KMS-11 (cell line): Measurements from ENCODE around the gene LRP6.

Experiments
- H2AFZ ChIP-seq: fragments of 200-600 bp; sonication (generic); 2 replicates; pipeline ENCODE4 v1.6.1; 2016; ENCODE audit warnings: antibody characterized with exemption, mixed run types, low read depth
- H3K27ac ChIP-seq: fragments of 200-600 bp; sonication (generic); 2 replicates; pipeline ENCODE4 v1.6.1; 2016; ENCODE audit warnings: mild to moderate bottlenecking, mixed run types
- H3K27me3 ChIP-seq: fragments of 200-600 bp; sonication (generic); 2 replicates; pipeline ENCODE4 v1.6.1; 2017; ENCODE audit warnings: mild to moderate bottlenecking, low read depth, mixed run types, moderate library complexity; ENCODE audit not compliant: insufficient read depth
- H3K36me3 ChIP-seq: fragments of 200-600 bp; sonication (generic); 2 replicates; pipeline ENCODE4 v1.6.1; 2017; ENCODE audit warnings: mild to moderate bottlenecking, mixed run types; ENCODE audit not compliant: insufficient read depth
- H3K4me1 ChIP-seq: fragments of 200-600 bp; sonication (generic); 2 replicates; pipeline ENCODE4 v1.6.1; 2016; ENCODE audit warnings: mild to moderate bottlenecking, low read depth, mixed run types; ENCODE audit not compliant: poor library complexity, severe bottlenecking
- H3K4me2 ChIP-seq: fragments of 200-600 bp; sonication (generic); 2 replicates; pipeline ENCODE4 v1.7.0; 2016; ENCODE audit warnings: mild to moderate bottlenecking, mixed run types
- H3K4me3 ChIP-seq: fragments of 200-600 bp; sonication (generic); IDR thresholded peaks from 2 replicates; pipeline ENCODE4 v1.6.1; 2017; ENCODE audit warnings: low read depth, low read length, mixed read lengths; ENCODE audit not compliant: insufficient read depth
- H3K79me2 ChIP-seq: fragments of 200-600 bp; sonication (generic); 2 replicates; pipeline ENCODE4 v1.6.1; 2016; ENCODE audit warnings: low read depth, mixed run types; ENCODE audit not compliant: insufficient read depth
- H3K9ac ChIP-seq: fragments of 200-600 bp; sonication (generic); 2 replicates; pipeline ENCODE4 v1.6.1; 2016; ENCODE audit warnings: mild to moderate bottlenecking, mixed run types
- H4K20me1 ChIP-seq: fragments of 200-600 bp; sonication (generic); 2 replicates; pipeline ENCODE4 v1.6.1; 2016; ENCODE audit warnings: mild to moderate bottlenecking, mixed run types; ENCODE audit not compliant: insufficient read depth
- TF ChIP-seq, protein P1 (sequence below): fragments of 200-600 bp; sonication (generic); conservative IDR thresholded peaks from 2 replicates; pipeline ENCODE4 v1.6.1; 2017; ENCODE audit warnings: low read depth, mild to moderate bottlenecking, antibody characterized with exemption, low read length, moderate library complexity, mixed read lengths

The LRP6 gene

DNA sequence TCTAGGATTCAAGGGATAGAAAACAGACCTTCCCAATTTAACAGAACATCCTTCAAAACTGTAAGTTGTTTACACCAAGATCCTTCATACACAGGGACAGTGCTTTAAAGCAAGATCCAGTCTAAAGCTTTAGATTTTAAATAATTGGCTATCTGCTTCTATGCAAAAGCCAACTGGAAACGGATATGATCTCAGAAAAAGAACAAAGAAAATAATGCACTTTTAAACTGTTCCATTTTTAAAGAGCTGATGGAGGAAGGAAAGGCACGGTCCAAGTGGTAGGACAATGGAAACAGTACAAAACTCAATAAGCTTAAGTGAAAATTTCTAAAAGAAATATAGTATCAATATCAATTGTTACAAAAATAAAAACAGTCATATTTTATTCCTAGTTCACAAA, 27.7 kb downstream of the LRP6 start:
- Histone ChIP-seq H3K4me2 (no peak overlapping the region), H3K4me1 (no peaks in the 10 kb centered on the region), H4K20me1 (no peaks in the 10 kb centered on the region), H3K4me3 (no peak overlapping the region), H3K27me3 (no peaks in the 10 kb centered on the region), H3K9ac (no peak overlapping the region), H3K36me3 (no peaks in the 10 kb centered on the region), H3K79me2 (peaks cover 26% of the 10 kb centered on the region), H3K27ac (no peak overlapping the region), H2AFZ (no peak overlapping the region)
- TF ChIP-seq, protein P1, sequence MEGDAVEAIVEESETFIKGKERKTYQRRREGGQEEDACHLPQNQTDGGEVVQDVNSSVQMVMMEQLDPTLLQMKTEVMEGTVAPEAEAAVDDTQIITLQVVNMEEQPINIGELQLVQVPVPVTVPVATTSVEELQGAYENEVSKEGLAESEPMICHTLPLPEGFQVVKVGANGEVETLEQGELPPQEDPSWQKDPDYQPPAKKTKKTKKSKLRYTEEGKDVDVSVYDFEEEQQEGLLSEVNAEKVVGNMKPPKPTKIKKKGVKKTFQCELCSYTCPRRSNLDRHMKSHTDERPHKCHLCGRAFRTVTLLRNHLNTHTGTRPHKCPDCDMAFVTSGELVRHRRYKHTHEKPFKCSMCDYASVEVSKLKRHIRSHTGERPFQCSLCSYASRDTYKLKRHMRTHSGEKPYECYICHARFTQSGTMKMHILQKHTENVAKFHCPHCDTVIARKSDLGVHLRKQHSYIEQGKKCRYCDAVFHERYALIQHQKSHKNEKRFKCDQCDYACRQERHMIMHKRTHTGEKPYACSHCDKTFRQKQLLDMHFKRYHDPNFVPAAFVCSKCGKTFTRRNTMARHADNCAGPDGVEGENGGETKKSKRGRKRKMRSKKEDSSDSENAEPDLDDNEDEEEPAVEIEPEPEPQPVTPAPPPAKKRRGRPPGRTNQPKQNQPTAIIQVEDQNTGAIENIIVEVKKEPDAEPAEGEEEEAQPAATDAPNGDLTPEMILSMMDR: no peak

DNA sequence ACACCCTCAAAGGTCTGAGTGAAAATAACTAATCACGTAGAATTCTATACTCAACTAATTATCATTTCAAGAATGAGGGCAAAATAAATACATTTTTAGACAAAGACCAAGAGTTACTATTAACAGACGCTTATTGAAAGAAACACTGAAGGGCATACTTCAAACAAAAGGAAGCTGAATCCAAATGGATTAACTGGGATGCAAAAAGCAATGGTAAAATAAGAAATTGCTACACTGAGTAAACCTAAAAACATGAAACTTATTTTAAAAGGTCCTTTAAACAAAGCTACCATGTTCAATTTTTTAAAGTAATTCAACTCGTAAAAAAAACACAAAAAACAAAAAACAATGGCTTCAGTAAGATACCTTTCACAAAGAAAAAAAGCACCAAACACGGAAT, 28.2 kb downstream of the LRP6 start:
- no peak overlapping the region for H3K27ac ChIP-seq
- H2AFZ ChIP-seq: no peak overlapping the region
- peaks cover 26% of the 10 kb centered on the region for H3K79me2 ChIP-seq
- no peak overlapping the region for H3K4me2 ChIP-seq
- no peaks in the 10 kb centered on the region for H3K27me3 ChIP-seq
- H3K36me3 ChIP-seq: no peaks in the 10 kb centered on the region
- no peaks in the 10 kb centered on the region for H3K4me1 ChIP-seq
- no peak overlapping the region for H3K9ac ChIP-seq
- no peak overlapping the region for H3K4me3 ChIP-seq
- TF ChIP-seq, protein P1: no peak
- H4K20me1 ChIP-seq: no peaks in the 10 kb centered on the region

DNA sequence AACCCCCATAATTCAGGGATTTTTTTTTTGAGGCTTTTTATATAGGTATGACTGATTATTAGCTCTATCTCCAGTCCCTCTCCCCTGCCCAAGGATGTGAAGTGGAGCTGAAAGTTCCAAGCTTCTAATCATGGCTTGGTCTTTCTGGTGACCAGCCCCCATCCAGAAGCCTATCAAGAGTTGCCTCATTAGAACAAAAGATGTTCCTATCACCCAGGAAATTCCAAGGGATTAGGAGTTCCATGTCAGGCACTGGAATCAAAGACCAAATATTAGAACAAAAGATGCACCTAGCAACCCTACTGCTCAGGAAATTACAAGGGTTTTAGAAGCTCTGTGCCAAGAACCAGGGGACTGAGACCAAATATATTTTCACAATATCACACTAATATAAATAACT, 29.9 kb downstream of the LRP6 start:
- TF ChIP-seq, protein P1: no peak

DNA sequence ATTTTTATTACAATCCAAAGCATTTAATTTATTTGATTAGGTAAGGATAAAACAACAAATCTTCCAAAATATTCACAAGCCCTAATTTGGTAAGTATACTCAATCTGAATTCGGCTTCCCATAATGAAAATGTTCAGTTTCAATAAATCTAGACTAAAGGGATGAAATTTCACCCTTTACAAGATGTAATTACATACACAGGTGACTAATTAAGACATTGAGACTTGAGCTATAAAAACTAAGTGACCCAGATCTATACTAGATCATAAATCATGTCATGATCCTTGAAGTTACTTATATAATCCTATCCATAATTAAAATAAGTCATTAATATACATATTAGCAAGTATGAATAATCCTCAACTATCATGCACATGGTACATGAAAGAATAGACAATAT, 36.6 kb downstream of the LRP6 start:
- Histone ChIP-seq H3K36me3 (no peaks in the 10 kb centered on the region), H2AFZ (no peak overlapping the region), H3K9ac (no peak overlapping the region), H3K4me1 (no peaks in the 10 kb centered on the region), H3K27me3 (no peaks in the 10 kb centered on the region), H3K4me2 (no peak overlapping the region), H3K4me3 (no peak overlapping the region), H3K79me2 (peaks cover 3% of the 10 kb centered on the region; the same call in 1 of the 2 replicates), H4K20me1 (no peaks in the 10 kb centered on the region), H3K27ac (no peak overlapping the region)
- TF ChIP-seq, protein P1: no peak

More for the DNA sequence above, 29.9 kb downstream of the LRP6 start:
- Histone ChIP-seq H3K4me2 (no peak overlapping the region), H3K4me3 (no peak overlapping the region), H3K36me3 (no peaks in the 10 kb centered on the region), H3K4me1 (no peaks in the 10 kb centered on the region), H3K27me3 (no peaks in the 10 kb centered on the region), H3K79me2 (peaks cover 26% of the 10 kb centered on the region), H2AFZ (no peak overlapping the region), H3K27ac (no peak overlapping the region), H4K20me1 (no peaks in the 10 kb centered on the region), H3K9ac (no peak overlapping the region)
